ENCODE results near the gene LTBP2.

Gene LTBP2

GRCh38 chr14:74503938-74504335 is 108.1 kb downstream of the LTBP2 start:
- no peak for DNase-seq

GRCh38 chr14:74503291-74503937 is 108.6 kb downstream of the LTBP2 start:
- DNase-seq = no peak

DNA sequence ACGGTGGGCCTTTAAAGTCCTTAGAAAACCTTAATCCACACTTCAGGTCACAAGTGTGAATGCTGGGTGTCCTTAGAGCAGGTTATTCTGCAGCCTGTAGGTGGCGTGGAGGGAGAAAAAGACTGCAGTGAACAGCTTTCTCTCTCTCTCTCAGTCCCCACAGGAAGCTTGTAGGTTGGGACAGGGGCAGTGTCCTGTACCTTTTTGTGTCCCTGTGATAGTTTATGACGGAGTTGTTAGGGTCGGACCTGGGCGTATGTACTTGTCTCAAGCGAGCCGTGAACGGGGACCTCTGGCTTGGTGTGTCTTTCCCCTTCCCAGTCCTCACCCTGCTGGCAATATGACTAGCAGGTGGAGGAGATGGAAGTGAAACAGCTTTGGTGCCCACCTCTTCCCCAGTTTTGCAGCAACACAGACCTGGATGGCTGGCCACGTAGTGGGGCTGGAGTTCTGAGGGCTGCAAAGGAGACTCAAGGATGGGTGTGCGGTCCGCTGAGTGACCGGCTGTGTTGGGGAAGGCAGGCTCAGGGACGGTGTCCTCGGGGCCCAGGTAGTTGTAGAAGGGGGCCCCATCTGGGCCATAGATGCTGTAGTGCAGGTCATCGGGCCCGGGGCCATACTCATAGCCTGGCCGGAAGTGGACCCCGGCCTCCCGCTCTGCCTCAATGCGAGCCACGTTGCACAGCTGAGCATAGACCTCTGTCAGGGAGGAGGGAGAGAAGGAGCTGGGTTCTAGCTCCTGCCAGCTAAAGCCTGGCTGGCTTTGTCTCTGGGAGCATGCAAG is 109.6 kb downstream of the LTBP2 start:
- DNase-seq = no peak

DNA sequence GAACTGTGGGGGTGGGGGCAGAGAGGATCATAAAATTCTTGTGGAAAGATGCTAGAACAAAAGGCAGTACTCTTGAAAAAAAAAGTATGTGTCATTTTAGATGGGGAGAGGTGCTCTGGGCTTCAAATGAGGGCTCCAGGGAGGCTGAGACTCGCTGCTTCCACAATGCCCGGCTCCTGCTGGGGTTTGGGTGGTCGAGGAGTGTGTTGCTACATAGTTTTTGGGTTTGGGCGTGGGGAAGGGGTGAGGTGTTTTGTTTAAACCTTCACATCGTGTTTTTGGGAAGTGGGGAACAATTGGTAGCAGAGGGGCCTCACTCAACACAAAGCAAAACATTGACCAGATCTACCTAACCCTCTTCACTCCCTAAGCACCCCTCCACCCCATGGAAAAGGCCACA is 110.3 kb downstream of the LTBP2 start:
- DNase-seq = no peak

GRCh38 chr14:74501135-74501614 is 110.9 kb downstream of the LTBP2 start:
- DNase-seq = no peak

- no peak for DNase-seq
These were observed 111.5 kb downstream of the LTBP2 start for GRCh38 chr14:74500417-74501134.

DNA sequence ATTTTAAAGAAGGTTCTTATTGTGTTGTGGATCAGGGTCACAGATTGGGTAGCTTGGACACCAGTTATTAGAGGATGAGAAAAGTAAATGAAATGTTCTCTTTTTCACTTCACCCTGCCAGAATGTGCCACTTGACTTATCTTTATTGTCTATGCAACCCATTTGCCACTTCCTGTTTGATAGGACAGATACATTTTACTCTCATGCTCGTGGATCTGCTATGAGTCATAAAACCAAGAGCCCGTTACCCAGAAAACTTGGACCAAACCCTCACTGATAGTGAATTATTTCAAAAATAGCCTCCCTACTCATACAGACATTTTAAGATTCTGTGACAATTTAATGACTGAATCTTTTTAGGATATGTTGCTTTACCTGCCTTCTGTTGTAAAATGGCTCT is 116.7 kb downstream of the LTBP2 start:
- DNase-seq = no peak

GRCh38 chr14:74493343-74494261 is 118.4 kb downstream of the LTBP2 start, which contains the start of gene ISCA2:
Gene ISCA2 (plus strand): TSS chr14:74493765. CDS start chr14:74493775, 10 bp downstream.
- peak; percentile 100 for DNase-seq

DNA sequence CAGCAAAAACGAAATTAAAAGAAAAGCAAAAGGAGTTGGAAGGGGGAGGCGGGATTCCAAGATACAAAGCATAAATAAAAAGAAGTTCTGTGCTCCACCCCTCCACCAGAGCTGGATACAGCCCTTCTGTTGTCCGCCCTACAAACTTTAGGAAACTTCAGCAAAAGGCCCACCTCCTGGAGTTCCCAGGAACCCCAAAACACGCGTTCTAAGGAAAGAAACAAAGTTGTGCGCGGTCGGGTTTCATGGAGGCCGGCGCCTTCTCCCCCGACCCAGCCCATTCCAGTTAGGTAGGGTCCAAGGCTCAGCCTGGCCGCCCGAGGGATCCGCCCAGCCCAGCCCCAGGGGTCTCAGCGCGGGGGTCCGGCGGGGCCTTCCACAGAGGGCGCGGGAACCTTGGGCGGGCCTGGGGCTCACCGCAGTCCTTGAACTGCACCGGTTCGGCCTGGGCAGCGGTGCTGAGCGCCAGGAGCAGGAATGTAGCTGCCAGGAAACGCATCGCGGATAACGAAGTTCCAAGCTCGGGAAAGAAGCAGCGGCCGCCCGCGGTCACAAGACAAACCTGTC is 119.2 kb downstream of the LTBP2 start, which contains the start of gene NPC2:
TSS of gene NPC2 (minus strand) at position 530 of the 567 bp plus-strand sequence. CDS start at position 499, 31 bp downstream.
- no peak for DNase-seq

GRCh38 chr14:74491956-74492775 is 119.9 kb downstream of the LTBP2 start:
- DNase-seq = no peak

GRCh38 chr14:74490486-74490885 is 121.6 kb downstream of the LTBP2 start:
- no peak for DNase-seq

DNA sequence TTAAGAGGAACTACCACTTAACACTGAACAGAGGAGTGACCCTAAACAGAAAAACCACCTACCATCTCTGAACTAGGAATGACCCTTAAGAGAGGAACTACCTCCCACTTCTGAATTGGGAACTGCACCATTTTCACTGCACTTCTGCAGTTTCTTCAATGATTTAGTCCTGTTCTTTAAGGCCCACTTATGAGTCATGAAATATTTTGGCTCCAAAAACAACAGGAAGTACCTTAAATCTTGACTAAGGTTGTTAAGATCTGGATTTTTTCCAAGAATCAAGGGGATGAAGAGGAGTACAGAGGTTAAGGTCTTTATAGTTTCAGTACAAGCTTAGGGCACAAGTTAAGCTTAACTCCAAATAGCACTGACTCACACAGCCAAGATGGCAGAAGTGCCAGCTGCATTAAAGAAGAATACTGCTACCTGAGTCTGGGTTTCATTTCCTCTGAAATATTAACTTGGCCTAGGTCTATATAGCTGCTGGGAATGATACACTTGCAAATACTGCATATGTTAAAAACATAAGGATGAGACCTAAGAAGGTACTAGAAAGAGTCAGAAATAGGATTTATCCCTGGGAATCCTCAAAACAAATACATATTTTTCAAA is 123.1 kb downstream of the LTBP2 start:
- DNase-seq = no peak

GRCh38 chr14:74486164-74486563 is 125.9 kb downstream of the LTBP2 start:
- no peak for DNase-seq

- no peak for DNase-seq
These were observed 128.7 kb downstream of the LTBP2 start for GRCh38 chr14:74483321-74483720.

GRCh38 chr14:74482571-74482970 is 129.5 kb downstream of the LTBP2 start:
- no peak for DNase-seq

DNA sequence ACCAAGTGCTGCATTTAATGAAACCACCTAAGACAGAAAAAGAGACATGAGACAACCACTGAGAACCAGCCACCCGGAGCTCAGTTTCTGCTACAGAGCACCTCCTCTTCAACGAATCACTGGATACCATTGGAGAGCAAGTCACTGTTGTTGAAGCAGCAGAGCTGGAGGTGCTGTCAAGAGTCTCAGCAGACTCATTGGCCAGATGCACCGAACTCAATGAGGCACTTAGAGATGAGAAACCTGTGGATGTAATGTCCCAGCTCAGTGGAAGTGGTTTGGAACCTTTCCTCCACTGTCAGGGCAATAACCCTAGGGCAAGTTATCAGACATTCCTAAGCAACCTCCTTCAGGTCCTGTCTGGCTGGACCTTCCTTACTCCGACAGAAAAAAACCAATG is 132.0 kb downstream of the LTBP2 start:
- no peak for DNase-seq

GRCh38 chr14:74478996-74479635 is 132.9 kb downstream of the LTBP2 start:
- no peak for DNase-seq

GRCh38 chr14:74476607-74477006 is 135.4 kb downstream of the LTBP2 start:
- DNase-seq = no peak

DNA sequence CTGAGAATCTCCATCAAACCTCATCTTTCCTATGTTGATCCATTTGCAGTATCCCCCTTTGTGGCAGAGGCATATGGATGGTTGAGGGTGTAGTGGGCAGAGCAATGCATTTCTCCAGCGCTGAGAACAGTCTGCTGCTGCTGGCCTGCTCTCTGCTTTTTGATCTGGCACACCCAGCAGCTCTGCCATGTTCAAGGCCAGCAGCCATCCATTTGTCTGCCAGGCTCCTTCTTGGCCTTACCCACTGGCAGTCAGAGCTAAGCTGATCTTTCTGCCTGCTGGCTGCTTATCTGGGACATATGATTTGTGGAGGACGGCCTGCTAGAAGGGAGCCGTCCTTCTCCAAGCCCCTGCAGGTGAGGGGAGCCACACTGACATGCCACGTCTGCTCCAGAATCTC is 135.9 kb downstream of the LTBP2 start:
- no peak for DNase-seq

GRCh38 chr14:74475678-74476077 is 136.4 kb downstream of the LTBP2 start:
- no peak for DNase-seq

Data from activated CD8-positive, alpha-beta memory T cell treated with anti-CD3 and anti-CD28 coated beads, Interleukin-2, amount 50 U/mL, for 4 hours (primary cell).